GM12892 (cell line): Measurements from ENCODE around the gene SYNGR1.

Source experiments
- POLR2A ChIP-seq: IDR thresholded peaks from 2 replicates; pipeline ENCODE4 v1.6.1; 2011; ENCODE audit warnings: low read depth, low read length, control low read depth
- POLR2AphosphoS5 ChIP-seq: IDR thresholded peaks from 2 replicates; pipeline ENCODE4 v1.6.1; 2011; ENCODE audit warnings: low read depth, low read length, control low read depth

DNA sequence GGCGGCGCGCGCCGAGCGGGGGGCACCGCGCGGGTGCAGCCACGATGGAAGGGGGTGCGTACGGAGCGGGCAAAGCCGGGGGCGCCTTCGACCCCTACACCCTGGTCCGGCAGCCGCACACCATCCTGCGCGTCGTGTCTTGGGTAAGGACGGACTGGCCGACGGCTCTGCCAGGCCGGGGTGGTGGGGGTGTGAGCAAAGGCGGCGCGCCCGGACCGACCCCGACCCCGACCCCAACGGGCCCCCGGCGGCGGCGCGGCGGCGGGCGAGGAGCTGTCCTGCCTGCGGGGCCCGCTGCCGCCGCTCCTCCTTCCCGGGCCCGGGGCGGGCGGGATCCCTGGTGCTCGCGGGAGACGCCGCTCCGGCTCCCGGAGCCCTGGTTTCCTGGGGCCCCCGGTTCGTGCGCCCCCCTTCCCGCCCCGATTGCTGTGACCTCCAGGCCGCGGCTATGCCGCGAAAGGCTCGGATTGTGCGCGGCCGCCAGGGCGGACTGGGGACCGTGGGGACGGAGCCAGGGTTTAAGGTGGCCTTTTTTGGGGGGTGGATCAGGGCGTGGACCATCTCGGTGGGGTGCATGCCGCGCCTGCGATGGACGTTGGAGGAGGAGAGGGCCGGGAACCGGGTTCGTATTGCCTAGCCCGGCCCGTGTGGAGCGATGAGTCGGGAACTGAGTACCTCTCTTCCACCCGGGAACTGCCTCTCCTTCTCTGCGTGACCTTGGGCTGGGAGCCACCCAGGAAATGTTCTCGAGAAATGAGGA, at the start of gene SYNGR1:
- TF ChIP-seq POLR2AphosphoS5 (no peak), POLR2A (no peak)
